ENCODE data around the gene RP2. TPM values are rescaled to one million over a fixed set of nuclear protein-coding genes. Genes with fewer than 3 reads are reported as not detected.

RP2 gene
- total and polyA plus RNA-seq, 9 of the 15 experiments (the other 6 are each of a cell fraction or from before 2014, with no cell fraction given) = 2.0 to 6.9 (median 3.5) TPM

DNA sequence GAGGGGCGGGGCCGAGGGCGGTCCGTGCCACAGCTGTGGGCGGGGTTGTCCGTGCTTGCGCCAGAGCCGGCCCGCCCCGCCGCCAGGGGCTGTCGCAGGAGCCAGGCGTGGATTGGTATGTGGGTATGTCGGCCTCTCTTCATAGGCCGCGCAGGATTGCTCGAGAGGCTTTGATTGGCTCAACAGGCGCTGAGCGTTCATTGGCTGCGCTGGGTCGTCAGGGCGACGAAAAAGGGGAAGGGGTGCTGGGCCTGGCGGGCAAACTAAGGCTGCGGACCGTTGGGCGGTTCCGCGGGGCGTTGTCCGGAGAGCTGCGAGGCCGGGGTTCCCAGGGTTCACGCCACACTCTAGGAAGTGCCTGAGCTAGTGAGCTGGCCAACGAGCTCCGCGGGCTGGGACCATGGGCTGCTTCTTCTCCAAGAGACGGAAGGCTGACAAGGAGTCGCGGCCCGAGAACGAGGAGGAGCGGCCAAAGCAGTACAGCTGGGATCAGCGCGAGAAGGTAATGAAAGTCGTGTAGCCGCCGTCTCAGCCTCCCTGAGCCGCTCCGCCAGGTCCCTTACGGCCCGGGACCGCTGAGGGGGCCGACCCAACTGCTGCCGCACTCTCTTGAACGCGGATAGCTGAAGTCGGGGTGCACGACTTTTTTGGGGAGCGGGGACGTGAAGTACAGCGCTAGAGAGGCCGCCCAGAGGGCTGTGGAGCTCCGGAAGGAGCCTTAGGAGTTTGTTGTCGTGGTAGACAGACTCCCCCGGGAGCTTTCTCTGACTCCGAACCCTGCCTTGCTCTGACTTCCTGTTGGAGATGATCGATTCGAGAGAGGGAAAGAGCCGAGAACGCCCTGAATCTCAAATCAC, at the start of gene RP2 (continued):
- TF ChIP-seq, protein P1, sequence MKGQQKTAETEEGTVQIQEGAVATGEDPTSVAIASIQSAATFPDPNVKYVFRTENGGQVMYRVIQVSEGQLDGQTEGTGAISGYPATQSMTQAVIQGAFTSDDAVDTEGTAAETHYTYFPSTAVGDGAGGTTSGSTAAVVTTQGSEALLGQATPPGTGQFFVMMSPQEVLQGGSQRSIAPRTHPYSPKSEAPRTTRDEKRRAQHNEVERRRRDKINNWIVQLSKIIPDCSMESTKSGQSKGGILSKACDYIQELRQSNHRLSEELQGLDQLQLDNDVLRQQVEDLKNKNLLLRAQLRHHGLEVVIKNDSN (CRISPR knock-in tag; IDR thresholded peaks at IDR 0.05) = no peak
- no peak for TF ChIP-seq ESRRA (IDR thresholded peaks at IDR 0.05; ENCODE audit: borderline replicate concordance, low read depth)
- TF ChIP-seq, protein P2, sequence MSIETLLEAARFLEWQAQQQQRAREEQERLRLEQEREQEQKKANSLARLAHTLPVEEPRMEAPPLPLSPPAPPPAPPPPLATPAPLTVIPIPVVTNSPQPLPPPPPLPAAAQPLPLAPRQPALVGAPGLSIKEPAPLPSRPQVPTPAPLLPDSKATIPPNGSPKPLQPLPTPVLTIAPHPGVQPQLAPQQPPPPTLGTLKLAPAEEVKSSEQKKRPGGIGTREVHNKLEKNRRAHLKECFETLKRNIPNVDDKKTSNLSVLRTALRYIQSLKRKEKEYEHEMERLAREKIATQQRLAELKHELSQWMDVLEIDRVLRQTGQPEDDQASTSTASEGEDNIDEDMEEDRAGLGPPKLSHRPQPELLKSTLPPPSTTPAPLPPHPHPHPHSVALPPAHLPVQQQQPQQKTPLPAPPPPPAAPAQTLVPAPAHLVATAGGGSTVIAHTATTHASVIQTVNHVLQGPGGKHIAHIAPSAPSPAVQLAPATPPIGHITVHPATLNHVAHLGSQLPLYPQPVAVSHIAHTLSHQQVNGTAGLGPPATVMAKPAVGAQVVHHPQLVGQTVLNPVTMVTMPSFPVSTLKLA (conservative IDR thresholded peaks at IDR 0.05) = peak in 1 of 2 experiments; percentile 40; a peak in 1 of 4 replicates
- TF ChIP-seq, protein P3, sequence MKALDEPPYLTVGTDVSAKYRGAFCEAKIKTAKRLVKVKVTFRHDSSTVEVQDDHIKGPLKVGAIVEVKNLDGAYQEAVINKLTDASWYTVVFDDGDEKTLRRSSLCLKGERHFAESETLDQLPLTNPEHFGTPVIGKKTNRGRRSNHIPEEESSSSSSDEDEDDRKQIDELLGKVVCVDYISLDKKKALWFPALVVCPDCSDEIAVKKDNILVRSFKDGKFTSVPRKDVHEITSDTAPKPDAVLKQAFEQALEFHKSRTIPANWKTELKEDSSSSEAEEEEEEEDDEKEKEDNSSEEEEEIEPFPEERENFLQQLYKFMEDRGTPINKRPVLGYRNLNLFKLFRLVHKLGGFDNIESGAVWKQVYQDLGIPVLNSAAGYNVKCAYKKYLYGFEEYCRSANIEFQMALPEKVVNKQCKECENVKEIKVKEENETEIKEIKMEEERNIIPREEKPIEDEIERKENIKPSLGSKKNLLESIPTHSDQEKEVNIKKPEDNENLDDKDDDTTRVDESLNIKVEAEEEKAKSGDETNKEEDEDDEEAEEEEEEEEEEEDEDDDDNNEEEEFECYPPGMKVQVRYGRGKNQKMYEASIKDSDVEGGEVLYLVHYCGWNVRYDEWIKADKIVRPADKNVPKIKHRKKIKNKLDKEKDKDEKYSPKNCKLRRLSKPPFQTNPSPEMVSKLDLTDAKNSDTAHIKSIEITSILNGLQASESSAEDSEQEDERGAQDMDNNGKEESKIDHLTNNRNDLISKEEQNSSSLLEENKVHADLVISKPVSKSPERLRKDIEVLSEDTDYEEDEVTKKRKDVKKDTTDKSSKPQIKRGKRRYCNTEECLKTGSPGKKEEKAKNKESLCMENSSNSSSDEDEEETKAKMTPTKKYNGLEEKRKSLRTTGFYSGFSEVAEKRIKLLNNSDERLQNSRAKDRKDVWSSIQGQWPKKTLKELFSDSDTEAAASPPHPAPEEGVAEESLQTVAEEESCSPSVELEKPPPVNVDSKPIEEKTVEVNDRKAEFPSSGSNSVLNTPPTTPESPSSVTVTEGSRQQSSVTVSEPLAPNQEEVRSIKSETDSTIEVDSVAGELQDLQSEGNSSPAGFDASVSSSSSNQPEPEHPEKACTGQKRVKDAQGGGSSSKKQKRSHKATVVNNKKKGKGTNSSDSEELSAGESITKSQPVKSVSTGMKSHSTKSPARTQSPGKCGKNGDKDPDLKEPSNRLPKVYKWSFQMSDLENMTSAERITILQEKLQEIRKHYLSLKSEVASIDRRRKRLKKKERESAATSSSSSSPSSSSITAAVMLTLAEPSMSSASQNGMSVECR (CRISPR knock-in tag; IDR thresholded peaks at IDR 0.05) = 0 out of 2 replicates have a peak, but pooled peaks have one; percentile 47
- TF ChIP-seq SAP30 (IDR thresholded peaks at IDR 0.05; ENCODE audit: borderline replicate concordance, insufficient read depth, low read depth, low read length, poor library complexity, severe bottlenecking) = no peak
- TF ChIP-seq EHMT2 (IDR thresholded peaks at IDR 0.05) = no peak
- TF ChIP-seq ZNF311 (CRISPR knock-in tag; IDR thresholded peaks at IDR 0.05) = no peak
- TF ChIP-seq, protein P4, sequence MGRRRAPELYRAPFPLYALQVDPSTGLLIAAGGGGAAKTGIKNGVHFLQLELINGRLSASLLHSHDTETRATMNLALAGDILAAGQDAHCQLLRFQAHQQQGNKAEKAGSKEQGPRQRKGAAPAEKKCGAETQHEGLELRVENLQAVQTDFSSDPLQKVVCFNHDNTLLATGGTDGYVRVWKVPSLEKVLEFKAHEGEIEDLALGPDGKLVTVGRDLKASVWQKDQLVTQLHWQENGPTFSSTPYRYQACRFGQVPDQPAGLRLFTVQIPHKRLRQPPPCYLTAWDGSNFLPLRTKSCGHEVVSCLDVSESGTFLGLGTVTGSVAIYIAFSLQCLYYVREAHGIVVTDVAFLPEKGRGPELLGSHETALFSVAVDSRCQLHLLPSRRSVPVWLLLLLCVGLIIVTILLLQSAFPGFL (CRISPR knock-in tag; IDR thresholded peaks at IDR 0.05) = no peak
- peak; percentile 81 to 86 for TF ChIP-seq NRF1 (conservative IDR thresholded peaks at IDR 0.05 in 1 of 2, IDR thresholded peaks at IDR 0.05 in 1 of 2)
- peak; percentile 83 for TF ChIP-seq RBFOX2 (IDR thresholded peaks at IDR 0.05; ENCODE audit: low read depth, low read length)
- no peak for TF ChIP-seq ZBTB17 (CRISPR knock-in tag; IDR thresholded peaks at IDR 0.05)
- TF ChIP-seq RBM15 (IDR thresholded peaks at IDR 0.05; ENCODE audit: insufficient read depth, low read length) = no peak
- TF ChIP-seq, protein P5, sequence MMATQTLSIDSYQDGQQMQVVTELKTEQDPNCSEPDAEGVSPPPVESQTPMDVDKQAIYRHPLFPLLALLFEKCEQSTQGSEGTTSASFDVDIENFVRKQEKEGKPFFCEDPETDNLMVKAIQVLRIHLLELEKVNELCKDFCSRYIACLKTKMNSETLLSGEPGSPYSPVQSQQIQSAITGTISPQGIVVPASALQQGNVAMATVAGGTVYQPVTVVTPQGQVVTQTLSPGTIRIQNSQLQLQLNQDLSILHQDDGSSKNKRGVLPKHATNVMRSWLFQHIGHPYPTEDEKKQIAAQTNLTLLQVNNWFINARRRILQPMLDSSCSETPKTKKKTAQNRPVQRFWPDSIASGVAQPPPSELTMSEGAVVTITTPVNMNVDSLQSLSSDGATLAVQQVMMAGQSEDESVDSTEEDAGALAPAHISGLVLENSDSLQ (IDR thresholded peaks at IDR 0.05) = peak; percentile 66

Data from K562 (cell line).